ENCODE measurements around the gene HDAC7. TPM values are rescaled to one million over a fixed set of nuclear protein-coding genes. Genes with fewer than 3 reads are reported as not detected.

The HDAC7 gene
- total and polyA plus RNA-seq, 2 of the 13 experiments (the other 11 are each of a cell fraction or from before 2014, with no cell fraction given), result 4.6 to 10.8 TPM

DNA sequence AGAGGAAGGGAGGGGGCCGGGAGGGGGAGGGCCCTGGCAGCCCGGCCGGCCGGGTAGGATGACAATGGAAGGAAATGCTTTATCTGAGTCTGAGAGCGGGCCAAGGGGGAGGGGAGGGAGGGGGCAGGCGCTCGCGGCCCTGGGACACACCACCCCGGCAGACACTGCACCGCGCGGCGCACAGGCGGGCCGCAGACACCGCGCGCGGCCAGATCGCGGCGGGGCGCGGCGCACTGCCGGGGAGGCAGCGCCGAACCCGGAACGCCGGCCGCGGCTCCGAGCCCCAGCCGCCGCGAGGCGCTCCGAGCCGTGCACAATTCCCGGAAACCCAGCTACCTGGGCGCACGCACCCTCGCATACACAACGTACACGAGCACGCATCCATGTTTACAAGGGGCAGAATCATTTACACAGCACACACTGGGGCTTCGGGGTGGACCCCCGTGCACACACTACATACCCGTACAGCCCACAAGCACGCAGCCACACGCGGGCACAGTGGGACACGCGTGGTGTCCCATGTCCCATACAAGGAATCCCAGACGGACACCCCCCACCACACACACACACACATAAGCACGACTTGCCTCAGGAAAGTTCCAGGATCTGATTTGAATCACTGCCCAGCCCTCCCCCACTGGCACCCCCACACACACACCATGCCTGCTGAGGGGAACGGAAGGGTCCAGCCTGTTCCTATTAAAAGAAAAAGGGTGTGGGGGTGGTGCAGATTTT lies at the start of gene HDAC7 (continued):
- TF ChIP-seq FOXJ3 (CRISPR knock-in tag; IDR thresholded peaks at IDR 0.05; ENCODE audit: borderline replicate concordance) (no peak), MXD1 (CRISPR knock-in tag; IDR thresholded peaks at IDR 0.05) (no peak), ZNF780A (CRISPR knock-in tag; IDR thresholded peaks at IDR 0.05) (no peak), ZNF615 (CRISPR knock-in tag; IDR thresholded peaks at IDR 0.05; ENCODE audit: borderline replicate concordance) (no peak), FOXP1 (IDR thresholded peaks at IDR 0.05) (no peak), FOXP1 (CRISPR knock-in tag; IDR thresholded peaks at IDR 0.05) (no peak), ZFP82 (CRISPR knock-in tag; IDR thresholded peaks at IDR 0.05; ENCODE audit: borderline replicate concordance) (no peak), ZNF331 (CRISPR knock-in tag; IDR thresholded peaks at IDR 0.05) (peak; percentile 16; the same call in 1 of the 2 replicates), PBX3 (CRISPR knock-in tag; IDR thresholded peaks at IDR 0.05; ENCODE audit: borderline replicate concordance) (no peak), AGO2 (optimal IDR thresholded peaks at IDR 0.05; ENCODE audit: low read depth, low read length) (peak; percentile 31), USF2 (IDR thresholded peaks at IDR 0.05; ENCODE audit: low read depth, low read length) (no peak), USF2 (CRISPR knock-in tag; IDR thresholded peaks at IDR 0.05; ENCODE audit: borderline replicate concordance) (no peak), MAFK (conservative IDR thresholded peaks at IDR 0.05 in 1 of 2, IDR thresholded peaks at IDR 0.05 in 1 of 2; ENCODE audit: low read length in 2 of 2) (no peak), MYPOP (CRISPR knock-in tag; IDR thresholded peaks at IDR 0.05) (0 out of 2 replicates have a peak, but pooled peaks have one; percentile 55), ZZZ3 (CRISPR knock-in tag; IDR thresholded peaks at IDR 0.05; ENCODE audit: borderline replicate concordance) (no peak), ZSCAN25 (CRISPR knock-in tag; IDR thresholded peaks at IDR 0.05) (no peak), ESRRA (CRISPR knock-in tag; IDR thresholded peaks at IDR 0.05; ENCODE audit: low read depth) (no peak), TEAD3 (CRISPR knock-in tag; optimal IDR thresholded peaks at IDR 0.05; ENCODE audit: borderline replicate concordance) (peak; percentile 15), ZNF619 (CRISPR knock-in tag; IDR thresholded peaks at IDR 0.05) (no peak), ZMAT3 (CRISPR knock-in tag; conservative IDR thresholded peaks at IDR 0.05) (no peak), ZFP36L1 (CRISPR knock-in tag; IDR thresholded peaks at IDR 0.05) (no peak), SMAD1 (CRISPR knock-in tag; IDR thresholded peaks at IDR 0.05; ENCODE audit: borderline replicate concordance, low read depth) (no peak), TP53 (CRISPR knock-in tag; conservative IDR thresholded peaks at IDR 0.05) (no peak), ZMYM2 (CRISPR knock-in tag; IDR thresholded peaks at IDR 0.05) (no peak)
- TF ChIP-seq, protein P1, sequence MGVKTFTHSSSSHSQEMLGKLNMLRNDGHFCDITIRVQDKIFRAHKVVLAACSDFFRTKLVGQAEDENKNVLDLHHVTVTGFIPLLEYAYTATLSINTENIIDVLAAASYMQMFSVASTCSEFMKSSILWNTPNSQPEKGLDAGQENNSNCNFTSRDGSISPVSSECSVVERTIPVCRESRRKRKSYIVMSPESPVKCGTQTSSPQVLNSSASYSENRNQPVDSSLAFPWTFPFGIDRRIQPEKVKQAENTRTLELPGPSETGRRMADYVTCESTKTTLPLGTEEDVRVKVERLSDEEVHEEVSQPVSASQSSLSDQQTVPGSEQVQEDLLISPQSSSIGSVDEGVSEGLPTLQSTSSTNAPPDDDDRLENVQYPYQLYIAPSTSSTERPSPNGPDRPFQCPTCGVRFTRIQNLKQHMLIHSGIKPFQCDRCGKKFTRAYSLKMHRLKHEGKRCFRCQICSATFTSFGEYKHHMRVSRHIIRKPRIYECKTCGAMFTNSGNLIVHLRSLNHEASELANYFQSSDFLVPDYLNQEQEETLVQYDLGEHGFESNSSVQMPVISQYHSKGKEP (CRISPR knock-in tag; IDR thresholded peaks at IDR 0.05), result no peak

Measured in HepG2 (cell line).